Activated naive CD4-positive, alpha-beta T cell treated with anti-CD3 and anti-CD28 coated beads, Interleukin-2, amount 10 ng/mL, durations not matched to agents 7 days and 5 days (primary cell): Measurements from ENCODE around the gene L3MBTL4.
A peak's percentile ranks its signal among the peaks of the same experiment; 100 is the strongest.

Source experiments
- CTCF ChIA-PET: fragments of 350-600 bp; sonication (Branson Sonifier 250); formaldehyde crosslinking; loops from one replicate; lab custom pipeline; 2021; ENCODE audit warnings: antibody characterized with exemption; lab: Charles Lee
- DNase-seq: peaks from one replicate; pipeline ENCODE4 v3.0.0-alpha.2; 2020
- H3K27ac Mint-ChIP-seq: one replicate; pipeline ENCODE4 v1.8.0; 2021; ENCODE audit warnings: mild to moderate bottlenecking, moderate library complexity, mixed read lengths
- H3K27me3 Mint-ChIP-seq: one replicate; pipeline ENCODE4 v1.8.0; 2021; ENCODE audit warnings: mild to moderate bottlenecking, mixed read lengths
- H3K36me3 Mint-ChIP-seq: one replicate; pipeline ENCODE4 v1.8.0; 2021; ENCODE audit warnings: mixed read lengths
- H3K4me1 Mint-ChIP-seq: one replicate; pipeline ENCODE4 v1.8.0; 2021; ENCODE audit warnings: mixed read lengths
- H3K4me3 Mint-ChIP-seq: one replicate; pipeline ENCODE4 v1.8.0; 2021; ENCODE audit warnings: mild to moderate bottlenecking, moderate library complexity, mixed read lengths
- H3K9me3 Mint-ChIP-seq: one replicate; pipeline ENCODE4 v1.8.0; 2021; ENCODE audit warnings: mixed read lengths

The L3MBTL4 gene

GRCh38 chr18:6021306-6022073, 393.2 kb downstream of the L3MBTL4 start:
- Mint-ChIP-seq H3K4me3 (no peak overlapping the region), H3K36me3 (no peaks in the 10 kb centered on the region), H3K9me3 (no peaks in the 10 kb centered on the region), H3K27ac (no peak overlapping the region), H3K27me3 (no peaks in the 10 kb centered on the region), H3K4me1 (peaks cover 5% of the 10 kb centered on the region)
- no peak for DNase-seq
- CTCF ChIA-PET = no interaction called here

GRCh38 chr18:6018671-6019070, 396.0 kb downstream of the L3MBTL4 start:
- Mint-ChIP-seq H3K27ac (no peak overlapping the region), H3K27me3 (no peaks in the 10 kb centered on the region), H3K9me3 (no peaks in the 10 kb centered on the region), H3K4me1 (peaks cover 5% of the 10 kb centered on the region), H3K4me3 (no peak overlapping the region), H3K36me3 (no peaks in the 10 kb centered on the region)
- DNase-seq = no peak
- CTCF ChIA-PET = interaction anchor here (0.5 to 1.0 kb wide), 2 partner anchors 139 to 156 kb away, joined by 3 read pairs; no protein-coding TSS in a partner anchor

- Mint-ChIP-seq H3K36me3 (no peaks in the 10 kb centered on the region), H3K27ac (no peak overlapping the region), H3K9me3 (no peaks in the 10 kb centered on the region), H3K27me3 (no peaks in the 10 kb centered on the region), H3K4me1 (peaks cover 1% of the 10 kb centered on the region), H3K4me3 (no peak overlapping the region)
- CTCF ChIA-PET = no interaction called here
- DNase-seq = no peak
Measured at GRCh38 chr18:6017171-6017570, 397.5 kb downstream of the L3MBTL4 start.

GRCh38 chr18:6015364-6015763, 399.3 kb downstream of the L3MBTL4 start:
- Mint-ChIP-seq H3K36me3 (no peaks in the 10 kb centered on the region), H3K4me1 (no peaks in the 10 kb centered on the region), H3K9me3 (no peaks in the 10 kb centered on the region), H3K4me3 (no peak overlapping the region), H3K27me3 (no peaks in the 10 kb centered on the region), H3K27ac (no peak overlapping the region)
- no peak for DNase-seq
- CTCF ChIA-PET = no interaction called here

GRCh38 chr18:6013171-6013810, 401.4 kb downstream of the L3MBTL4 start:
- H3K27me3 Mint-ChIP-seq = no peaks in the 10 kb centered on the region

GRCh38 chr18:6010921-6011320, 403.8 kb downstream of the L3MBTL4 start:
- no peak overlapping the region for H3K27ac Mint-ChIP-seq
- no peaks in the 10 kb centered on the region for H3K36me3 Mint-ChIP-seq
- DNase-seq = no peak
- H3K4me1 Mint-ChIP-seq = no peaks in the 10 kb centered on the region
- no peaks in the 10 kb centered on the region for H3K27me3 Mint-ChIP-seq
- H3K4me3 Mint-ChIP-seq = no peak overlapping the region
- CTCF ChIA-PET = no interaction called here
- H3K9me3 Mint-ChIP-seq = no peaks in the 10 kb centered on the region

More at GRCh38 chr18:6013171-6013810, 401.4 kb downstream of the L3MBTL4 start:
- Mint-ChIP-seq H3K4me1 (no peaks in the 10 kb centered on the region), H3K27ac (no peak overlapping the region), H3K9me3 (no peaks in the 10 kb centered on the region), H3K4me3 (no peak overlapping the region), H3K36me3 (no peaks in the 10 kb centered on the region)
- CTCF ChIA-PET = no interaction called here
- no peak for DNase-seq

GRCh38 chr18:6010284-6010683, 404.4 kb downstream of the L3MBTL4 start:
- Mint-ChIP-seq H3K27me3 (no peaks in the 10 kb centered on the region), H3K27ac (no peak overlapping the region), H3K4me3 (no peak overlapping the region), H3K9me3 (no peaks in the 10 kb centered on the region), H3K36me3 (no peaks in the 10 kb centered on the region), H3K4me1 (peaks cover 3% of the 10 kb centered on the region)
- CTCF ChIA-PET = no interaction called here
- DNase-seq = no peak

- H3K27ac Mint-ChIP-seq = no peak overlapping the region
- no peak overlapping the region for H3K4me3 Mint-ChIP-seq
- no peak for DNase-seq
- no peaks in the 10 kb centered on the region for H3K36me3 Mint-ChIP-seq
- no peaks in the 10 kb centered on the region for H3K9me3 Mint-ChIP-seq
- no peaks in the 10 kb centered on the region for H3K27me3 Mint-ChIP-seq
- CTCF ChIA-PET = no interaction called here
- H3K4me1 Mint-ChIP-seq = peaks cover 3% of the 10 kb centered on the region
Measured at GRCh38 chr18:6009756-6010155, 405.0 kb downstream of the L3MBTL4 start.

GRCh38 chr18:6004683-6005082, 410.0 kb downstream of the L3MBTL4 start:
- no peaks in the 10 kb centered on the region for H3K27me3 Mint-ChIP-seq
- H3K9me3 Mint-ChIP-seq = peaks cover 4% of the 10 kb centered on the region
- no peak overlapping the region for H3K27ac Mint-ChIP-seq
- H3K36me3 Mint-ChIP-seq = no peaks in the 10 kb centered on the region
- peaks cover 7% of the 10 kb centered on the region for H3K4me1 Mint-ChIP-seq
- CTCF ChIA-PET = no interaction called here
- no peak for DNase-seq
- H3K4me3 Mint-ChIP-seq = no peak overlapping the region

- peaks cover 7% of the 10 kb centered on the region for H3K9me3 Mint-ChIP-seq
- H3K4me1 Mint-ChIP-seq = peaks cover 7% of the 10 kb centered on the region
- H3K27me3 Mint-ChIP-seq = no peaks in the 10 kb centered on the region
- H3K27ac Mint-ChIP-seq = peak overlapping the region; percentile 6
- H3K36me3 Mint-ChIP-seq = no peaks in the 10 kb centered on the region
- CTCF ChIA-PET = no interaction called here
- no peak overlapping the region for H3K4me3 Mint-ChIP-seq
- DNase-seq = no peak
Measured at GRCh38 chr18:6004119-6004518, 410.6 kb downstream of the L3MBTL4 start.

GRCh38 chr18:6001867-6002266, 412.8 kb downstream of the L3MBTL4 start:
- no peak overlapping the region for H3K27ac Mint-ChIP-seq
- CTCF ChIA-PET = no interaction called here
- no peaks in the 10 kb centered on the region for H3K27me3 Mint-ChIP-seq
- no peaks in the 10 kb centered on the region for H3K36me3 Mint-ChIP-seq
- H3K4me3 Mint-ChIP-seq = no peak overlapping the region
- H3K4me1 Mint-ChIP-seq = peaks cover 7% of the 10 kb centered on the region
- no peak for DNase-seq
- H3K9me3 Mint-ChIP-seq = peaks cover 7% of the 10 kb centered on the region

- no peaks in the 10 kb centered on the region for H3K27me3 Mint-ChIP-seq
- no peaks in the 10 kb centered on the region for H3K36me3 Mint-ChIP-seq
Measured at GRCh38 chr18:5998907-5999306, 415.8 kb downstream of the L3MBTL4 start.

GRCh38 chr18:5998166-5998881, 416.4 kb downstream of the L3MBTL4 start:
- H3K9me3 Mint-ChIP-seq = peaks cover 9% of the 10 kb centered on the region
- H3K4me1 Mint-ChIP-seq = no peaks in the 10 kb centered on the region
- H3K27me3 Mint-ChIP-seq = no peaks in the 10 kb centered on the region
- no peak overlapping the region for H3K27ac Mint-ChIP-seq
- DNase-seq = no peak
- no peak overlapping the region for H3K4me3 Mint-ChIP-seq
- no peaks in the 10 kb centered on the region for H3K36me3 Mint-ChIP-seq
- CTCF ChIA-PET = no interaction called here

More at GRCh38 chr18:5998907-5999306, 415.8 kb downstream of the L3MBTL4 start:
- CTCF ChIA-PET = no interaction called here
- Mint-ChIP-seq H3K4me3 (no peak overlapping the region), H3K4me1 (no peaks in the 10 kb centered on the region), H3K27ac (no peak overlapping the region), H3K9me3 (peaks cover 9% of the 10 kb centered on the region)
- DNase-seq = no peak

- H3K9me3 Mint-ChIP-seq = peaks cover 12% of the 10 kb centered on the region
- H3K4me3 Mint-ChIP-seq = no peak overlapping the region
- CTCF ChIA-PET = interaction anchor here (0.8 kb wide), 1 partner anchor 10 kb away, joined by 3 read pairs; no protein-coding TSS in a partner anchor
- H3K4me1 Mint-ChIP-seq = no peaks in the 10 kb centered on the region
- no peak for DNase-seq
- no peaks in the 10 kb centered on the region for H3K36me3 Mint-ChIP-seq
- no peak overlapping the region for H3K27ac Mint-ChIP-seq
- H3K27me3 Mint-ChIP-seq = no peaks in the 10 kb centered on the region
Measured at GRCh38 chr18:5997361-5997760, 417.4 kb downstream of the L3MBTL4 start.
